Measurements from ENCODE around the gene PRELID1.

Gene PRELID1

GRCh38 chr5:177334155-177334551 lies 30.6 kb downstream of the PRELID1 start:
- peaks cover 9% of the 10 kb centered on the region; the same call in 1 of the 2 replicates for H3K36me3 ChIP-seq (replicated peaks; ENCODE audit: insufficient read depth, low read length)
- no peak for DNase-seq
- TF ChIP-seq CTCF (IDR thresholded peaks at IDR 0.05; ENCODE audit: low read length) (no peak), EZH2phosphoT487 (IDR thresholded peaks at IDR 0.05; ENCODE audit: low read length) (no peak), EZH2 (optimal IDR thresholded peaks at IDR 0.05; ENCODE audit: low read depth, low read length) (no peak)
- peaks cover 24% of the 10 kb centered on the region for H3K79me2 ChIP-seq (ENCODE audit: low read length)
- no peaks in the 10 kb centered on the region for H3K4me1 ChIP-seq (ENCODE audit: low read length)
- no peak overlapping the region for H3K4me2 ChIP-seq (ENCODE audit: low read depth, low read length)
- H3K9ac ChIP-seq (ENCODE audit: low read length) = no peak overlapping the region
- no peaks in the 10 kb centered on the region for H3F3A ChIP-seq (ENCODE audit: insufficient read depth, low read length)
- no peak overlapping the region for H3K27ac ChIP-seq (ENCODE audit: low read length)
- no peak overlapping the region for H2AFZ ChIP-seq (ENCODE audit: low read length)
- H4K20me1 ChIP-seq (ENCODE audit: insufficient read depth, low read length) = no peaks in the 10 kb centered on the region
- no peaks in the 10 kb centered on the region for H3K9me3 ChIP-seq (replicated peaks; ENCODE audit: insufficient read depth, low read length)
- no peaks in the 10 kb centered on the region for H3K9me2 ChIP-seq (replicated peaks; ENCODE audit: insufficient read depth, low read length)
- no peak overlapping the region for H3K4me3 ChIP-seq (ENCODE audit: low read length)
- no peaks in the 10 kb centered on the region for H3K27me3 ChIP-seq (replicated peaks; ENCODE audit: insufficient read depth, low read length)

GRCh38 chr5:177334781-177335700 lies 31.4 kb downstream of the PRELID1 start:
- no peaks in the 10 kb centered on the region for H3K9me3 ChIP-seq (replicated peaks; ENCODE audit: insufficient read depth, low read length)
- H3K9me2 ChIP-seq (replicated peaks; ENCODE audit: insufficient read depth, low read length) = no peaks in the 10 kb centered on the region
- H3K36me3 ChIP-seq (replicated peaks; ENCODE audit: insufficient read depth, low read length) = peaks cover 9% of the 10 kb centered on the region; the same call in 1 of the 2 replicates
- no peaks in the 10 kb centered on the region for H3K4me1 ChIP-seq (ENCODE audit: low read length)
- H3K9ac ChIP-seq (ENCODE audit: low read length) = no peak overlapping the region
- no peak overlapping the region for H3K27ac ChIP-seq (ENCODE audit: low read length)
- TF ChIP-seq CTCF (IDR thresholded peaks at IDR 0.05; ENCODE audit: low read length) (no peak), EZH2phosphoT487 (IDR thresholded peaks at IDR 0.05; ENCODE audit: low read length) (no peak), EZH2 (optimal IDR thresholded peaks at IDR 0.05; ENCODE audit: low read depth, low read length) (no peak)
- no peak for DNase-seq
- H2AFZ ChIP-seq (ENCODE audit: low read length) = no peak overlapping the region
- peaks cover 32% of the 10 kb centered on the region for H3K79me2 ChIP-seq (ENCODE audit: low read length)
- H3K4me3 ChIP-seq (ENCODE audit: low read length) = no peak overlapping the region
- H3F3A ChIP-seq (ENCODE audit: insufficient read depth, low read length) = no peaks in the 10 kb centered on the region
- H3K27me3 ChIP-seq (replicated peaks; ENCODE audit: insufficient read depth, low read length) = no peaks in the 10 kb centered on the region
- no peak overlapping the region for H3K4me2 ChIP-seq (ENCODE audit: low read depth, low read length)
- H4K20me1 ChIP-seq (ENCODE audit: insufficient read depth, low read length) = 0 out of 2 replicates have a peak, but pooled peaks cover 3% of the 10 kb centered on the region

- Histone ChIP-seq H3K27ac (ENCODE audit: low read length) (no peak overlapping the region), H3K4me2 (ENCODE audit: low read depth, low read length) (no peak overlapping the region), H3K79me2 (ENCODE audit: low read length) (peaks cover 36% of the 10 kb centered on the region), H3K9ac (ENCODE audit: low read length) (no peak overlapping the region), H3K4me3 (ENCODE audit: low read length) (no peak overlapping the region), H3K9me2 (replicated peaks; ENCODE audit: insufficient read depth, low read length) (no peaks in the 10 kb centered on the region), H3K9me3 (replicated peaks; ENCODE audit: insufficient read depth, low read length) (no peaks in the 10 kb centered on the region), H3K36me3 (replicated peaks; ENCODE audit: insufficient read depth, low read length) (peaks cover 9% of the 10 kb centered on the region; the same call in 1 of the 2 replicates), H3F3A (ENCODE audit: insufficient read depth, low read length) (no peaks in the 10 kb centered on the region), H4K20me1 (ENCODE audit: insufficient read depth, low read length) (0 out of 2 replicates have a peak, but pooled peaks cover 3% of the 10 kb centered on the region), H3K27me3 (replicated peaks; ENCODE audit: insufficient read depth, low read length) (no peaks in the 10 kb centered on the region), H2AFZ (ENCODE audit: low read length) (no peak overlapping the region), H3K4me1 (ENCODE audit: low read length) (no peaks in the 10 kb centered on the region)
- no peak for TF ChIP-seq EZH2phosphoT487 (IDR thresholded peaks at IDR 0.05; ENCODE audit: low read length)
- TF ChIP-seq CTCF (IDR thresholded peaks at IDR 0.05; ENCODE audit: low read length) = no peak
- no peak for TF ChIP-seq EZH2 (optimal IDR thresholded peaks at IDR 0.05; ENCODE audit: low read depth, low read length)
- no peak for DNase-seq
Observed at GRCh38 chr5:177335701-177336065, 32.1 kb downstream of the PRELID1 start.

All from MM.1S (cell line).